Left ventricle myocardium inferior (tissue), 1 donor: ENCODE measurements around the gene PTPRJ. TPM values are rescaled to one million over a fixed set of nuclear protein-coding genes. Genes with fewer than 3 reads are reported as not detected.
"Not testable (repeated sequence)": the region's sequence is repeated elsewhere in the genome, so short reads cannot be mapped to it uniquely, and the experiment has no call there.

Experiments
- DNase-seq: peaks from one replicate; pipeline ENCODE4 v3.0.0-alpha.2; 2020
- H3K27ac ChIP-seq: fragments of 200-600 bp; replicated peaks from 2 replicates; pipeline ENCODE4 v1.8.0; 2021
- H3K27me3 ChIP-seq: fragments of 200-600 bp; 2 replicates; pipeline ENCODE4 v1.8.0; 2021; ENCODE audit warnings: low read depth
- H3K36me3 ChIP-seq: fragments of 200-600 bp; 2 replicates; pipeline ENCODE4 v1.8.0; 2021
- H3K4me1 ChIP-seq: fragments of 200-600 bp; 2 replicates; pipeline ENCODE4 v1.8.0; 2021
- H3K4me3 ChIP-seq: fragments of 200-600 bp; 2 replicates; pipeline ENCODE4 v1.8.0; 2021; ENCODE audit warnings: mild to moderate bottlenecking, moderate library complexity
- H3K9me3 ChIP-seq: fragments of 200-600 bp; replicated peaks from 2 replicates; pipeline ENCODE4 v1.8.0; 2021
- intact Hi-C: fragments of 100-400 bp; cut with micrococcal nuclease; formaldehyde crosslinking; loops from one replicate; pipeline ENCODE4 v1.11.0; 2022
- total RNA-seq: library from RNA; stranded (reverse); fragmentation: NEBNext Ultra II Directional; extraction: Animal tissue kit (Norgen Biotek cat#: 25700); gene quantifications from one replicate; pipeline ENCODE4 v1.2.1, GENCODE V29; 2021
- TF ChIP-seq, protein P1 (sequence below): fragments of 200-600 bp; IDR thresholded peaks from 2 replicates; pipeline ENCODE4 v1.8.0; 2021; ENCODE audit warnings: antibody characterized with exemption, mild to moderate bottlenecking, borderline replicate concordance
- donor health status: DM: no; HTN: yes; CAD: no; lungs with severe emphysema.

The PTPRJ gene
- total RNA-seq, 1 donor from 2014 or later = 6.8 TPM

DNA sequence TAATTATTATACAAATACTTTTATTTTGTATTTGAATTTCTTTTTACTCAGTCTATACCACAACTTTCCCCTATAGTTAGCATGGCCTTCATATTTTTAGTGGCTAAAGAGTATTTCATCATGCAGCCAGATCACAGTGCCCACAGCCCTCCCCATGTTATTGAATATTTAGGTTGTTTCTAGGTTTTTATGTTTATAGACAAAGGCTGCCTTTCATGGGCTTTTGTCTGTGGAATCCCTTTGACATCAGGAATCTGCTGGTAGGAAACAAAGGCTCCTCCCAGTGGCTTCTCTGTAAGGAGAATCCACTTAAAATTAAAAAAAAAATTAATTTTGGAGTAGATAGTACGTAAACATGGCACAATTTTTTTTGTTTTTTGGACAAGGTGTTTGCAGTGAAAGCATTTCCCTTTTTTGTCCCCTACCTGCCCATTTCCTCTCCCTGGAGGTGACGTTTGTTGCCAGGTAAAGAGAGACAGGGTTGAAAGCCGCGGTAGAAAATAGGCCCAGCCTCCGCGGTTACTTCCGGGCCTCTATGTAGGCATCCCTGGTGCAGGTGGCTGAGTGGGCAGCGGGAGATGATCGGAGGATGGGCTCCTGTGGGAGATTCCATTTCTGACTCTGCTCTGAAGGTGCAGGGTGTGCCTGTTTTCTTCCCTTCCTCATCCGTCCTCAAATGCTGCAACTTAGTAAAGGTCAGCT, 154.0 kb downstream of the PTPRJ start:
- no peak for DNase-seq
- Histone ChIP-seq H3K36me3 (peaks cover 9% of the 10 kb centered on the region), H3K27me3 (no peaks in the 10 kb centered on the region), H3K4me3 (no peak overlapping the region), H3K9me3 (no peaks in the 10 kb centered on the region), H3K27ac (no peak overlapping the region), H3K4me1 (no peaks in the 10 kb centered on the region)
- intact Hi-C loops = no loop called here
- TF ChIP-seq, protein P1, sequence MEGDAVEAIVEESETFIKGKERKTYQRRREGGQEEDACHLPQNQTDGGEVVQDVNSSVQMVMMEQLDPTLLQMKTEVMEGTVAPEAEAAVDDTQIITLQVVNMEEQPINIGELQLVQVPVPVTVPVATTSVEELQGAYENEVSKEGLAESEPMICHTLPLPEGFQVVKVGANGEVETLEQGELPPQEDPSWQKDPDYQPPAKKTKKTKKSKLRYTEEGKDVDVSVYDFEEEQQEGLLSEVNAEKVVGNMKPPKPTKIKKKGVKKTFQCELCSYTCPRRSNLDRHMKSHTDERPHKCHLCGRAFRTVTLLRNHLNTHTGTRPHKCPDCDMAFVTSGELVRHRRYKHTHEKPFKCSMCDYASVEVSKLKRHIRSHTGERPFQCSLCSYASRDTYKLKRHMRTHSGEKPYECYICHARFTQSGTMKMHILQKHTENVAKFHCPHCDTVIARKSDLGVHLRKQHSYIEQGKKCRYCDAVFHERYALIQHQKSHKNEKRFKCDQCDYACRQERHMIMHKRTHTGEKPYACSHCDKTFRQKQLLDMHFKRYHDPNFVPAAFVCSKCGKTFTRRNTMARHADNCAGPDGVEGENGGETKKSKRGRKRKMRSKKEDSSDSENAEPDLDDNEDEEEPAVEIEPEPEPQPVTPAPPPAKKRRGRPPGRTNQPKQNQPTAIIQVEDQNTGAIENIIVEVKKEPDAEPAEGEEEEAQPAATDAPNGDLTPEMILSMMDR = no peak

DNA sequence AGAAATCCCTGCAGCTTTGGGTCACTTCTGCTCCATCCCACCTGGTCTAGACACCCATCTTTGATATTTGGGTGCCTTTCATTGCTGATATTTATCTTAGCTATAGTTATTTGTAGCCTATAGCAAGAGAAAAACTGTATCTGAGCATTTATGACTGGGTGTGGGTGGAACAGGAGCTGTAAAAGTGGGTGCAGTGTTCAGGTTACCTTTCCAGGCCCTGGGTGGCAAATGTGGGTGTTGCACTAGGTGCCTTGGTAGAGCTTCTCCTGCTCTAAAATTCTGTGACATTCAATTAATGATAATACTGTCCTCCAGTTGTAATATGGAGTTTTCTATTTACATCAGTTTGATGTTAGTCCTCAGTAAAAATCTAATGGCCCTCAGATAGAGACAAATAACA, 157.9 kb downstream of the PTPRJ start:
- Histone ChIP-seq H3K27ac (no peak overlapping the region), H3K4me1 (no peaks in the 10 kb centered on the region), H3K36me3 (peaks cover 13% of the 10 kb centered on the region), H3K4me3 (no peak overlapping the region), H3K9me3 (no peaks in the 10 kb centered on the region), H3K27me3 (no peaks in the 10 kb centered on the region)
- no peak for DNase-seq
- TF ChIP-seq, protein P1 = no peak
- intact Hi-C loops = no loop called here

DNA sequence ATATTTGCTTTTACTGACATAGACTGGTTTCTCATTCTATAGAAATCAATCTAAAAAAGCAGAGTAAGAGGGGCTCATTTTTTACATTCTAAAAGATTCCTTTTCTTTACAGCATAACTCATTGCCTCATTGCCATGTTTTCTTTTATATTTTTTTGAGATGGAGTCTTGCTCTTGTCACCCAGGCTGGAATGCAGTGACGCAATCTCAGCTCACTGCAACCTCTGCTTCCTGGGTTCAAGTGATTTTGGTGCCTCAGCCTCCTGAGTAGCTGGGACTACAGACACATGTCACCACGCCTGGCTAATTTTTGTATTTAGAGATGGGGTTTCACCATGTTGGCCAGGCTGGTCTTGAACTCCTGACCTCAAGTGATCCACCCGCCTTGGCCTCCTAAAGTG, 159.5 kb downstream of the PTPRJ start:
- H3K4me3 ChIP-seq, H3K9me3 ChIP-seq, H3K4me1 ChIP-seq, DNase-seq, intact Hi-C loops, H3K27me3 ChIP-seq, H3K27ac ChIP-seq: not testable (repeated sequence)
- peaks cover 20% of the 10 kb centered on the region for H3K36me3 ChIP-seq

DNA sequence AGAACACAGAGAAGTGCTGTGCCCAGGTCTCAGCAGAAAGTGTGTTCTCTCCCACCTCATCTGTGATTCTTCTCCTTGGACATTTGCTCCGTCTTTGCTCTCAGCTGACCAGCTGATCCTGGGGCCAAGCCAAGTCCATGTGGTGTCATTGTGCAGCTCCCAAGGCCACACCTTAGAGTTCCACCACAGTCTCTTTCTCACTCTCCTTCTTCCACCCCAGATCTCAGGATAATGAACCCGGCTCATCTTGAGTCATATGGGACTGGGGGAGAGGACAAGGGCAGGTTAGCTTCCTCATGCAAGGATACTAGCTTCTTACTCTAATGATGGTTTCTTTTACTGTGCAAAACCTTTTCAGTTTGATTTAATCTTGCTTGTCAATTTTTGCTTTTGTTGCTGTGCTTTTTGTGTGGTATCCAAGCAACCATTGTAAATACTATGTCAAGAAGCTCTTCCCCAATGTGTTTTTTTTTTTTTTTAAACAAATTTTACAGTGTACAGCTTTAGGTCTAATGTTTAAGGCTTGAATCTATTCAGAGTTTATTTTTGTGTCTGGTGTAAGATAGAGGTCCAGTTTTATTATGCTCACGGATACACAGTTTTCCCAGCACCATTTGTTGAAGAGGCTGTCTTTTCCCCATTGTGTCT, 161.2 kb downstream of the PTPRJ start:
- H3K4me3 ChIP-seq = no peak overlapping the region
- intact Hi-C loops = no loop called here
- no peaks in the 10 kb centered on the region for H3K4me1 ChIP-seq
- H3K27ac ChIP-seq = no peak overlapping the region
- H3K27me3 ChIP-seq = no peaks in the 10 kb centered on the region
- TF ChIP-seq, protein P1 = no peak
- peak; percentile 24 for DNase-seq
- peaks cover 25% of the 10 kb centered on the region for H3K36me3 ChIP-seq
- no peaks in the 10 kb centered on the region for H3K9me3 ChIP-seq

DNA sequence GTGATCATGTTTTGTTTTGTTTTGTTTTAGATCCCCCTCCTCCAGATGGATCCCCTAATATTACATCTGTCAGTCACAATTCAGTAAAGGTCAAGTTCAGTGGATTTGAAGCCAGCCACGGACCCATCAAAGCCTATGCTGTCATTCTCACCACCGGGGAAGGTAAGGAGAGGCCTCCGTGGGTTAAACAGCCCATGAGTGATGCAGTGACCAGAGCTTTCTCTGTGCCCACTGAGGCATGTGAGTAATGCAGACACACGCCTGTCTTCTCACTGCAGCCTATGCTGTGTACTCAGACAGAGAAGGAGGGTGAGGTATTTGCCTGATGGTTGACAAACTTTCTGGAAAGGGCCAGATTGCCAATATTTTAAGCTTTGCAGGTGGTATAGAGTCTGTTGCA, 162.5 kb downstream of the PTPRJ start:
- TF ChIP-seq, protein P1 = no peak
- Histone ChIP-seq H3K36me3 (peaks cover 29% of the 10 kb centered on the region), H3K4me3 (no peak overlapping the region), H3K9me3 (no peaks in the 10 kb centered on the region), H3K4me1 (no peaks in the 10 kb centered on the region), H3K27me3 (no peaks in the 10 kb centered on the region), H3K27ac (no peak overlapping the region)
- no peak for DNase-seq
- intact Hi-C loops = no loop called here

DNA sequence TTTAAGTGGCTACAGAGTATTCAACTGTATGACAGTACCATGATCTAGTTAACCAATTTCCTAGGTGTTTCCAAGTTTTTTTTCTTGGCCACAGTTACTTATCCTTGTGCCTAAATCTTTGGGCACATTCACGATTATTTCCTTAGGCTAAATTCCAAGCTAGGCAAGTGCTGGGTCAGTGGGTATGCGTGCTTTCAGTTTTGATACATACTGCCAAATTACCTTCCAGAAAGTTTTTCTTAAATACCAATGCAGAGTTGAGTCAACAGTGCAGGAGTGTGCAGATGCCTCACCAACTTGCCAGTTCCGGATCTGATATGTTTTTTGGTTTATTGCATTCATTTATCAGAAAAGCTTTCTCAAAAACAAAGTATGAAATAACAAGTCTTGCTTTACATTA, 168.4 kb downstream of the PTPRJ start:
- peaks cover 14% of the 10 kb centered on the region for H3K9me3 ChIP-seq
- H3K27me3 ChIP-seq = no peaks in the 10 kb centered on the region
- intact Hi-C loops = no loop called here
- peaks cover 32% of the 10 kb centered on the region for H3K36me3 ChIP-seq
- H3K4me3 ChIP-seq = no peak overlapping the region
- H3K27ac ChIP-seq = no peak overlapping the region
- TF ChIP-seq, protein P1 = no peak
- H3K4me1 ChIP-seq = no peaks in the 10 kb centered on the region
- DNase-seq = no peak
